Stimulated activated CD8-positive, alpha-beta memory T cell treated with anti-CD3 and anti-CD28 coated beads, Interleukin-12 subunit alpha, Interleukin-12 subunit beta, amount 100 ng/mL, for 24 hours (primary cell): ENCODE measurements around the gene GK2.

Source experiments
- DNase-seq: peaks from one replicate; pipeline ENCODE4 v3.0.0-alpha.2; 2020; ENCODE audit errors: extremely low read depth

Gene GK2

DNA sequence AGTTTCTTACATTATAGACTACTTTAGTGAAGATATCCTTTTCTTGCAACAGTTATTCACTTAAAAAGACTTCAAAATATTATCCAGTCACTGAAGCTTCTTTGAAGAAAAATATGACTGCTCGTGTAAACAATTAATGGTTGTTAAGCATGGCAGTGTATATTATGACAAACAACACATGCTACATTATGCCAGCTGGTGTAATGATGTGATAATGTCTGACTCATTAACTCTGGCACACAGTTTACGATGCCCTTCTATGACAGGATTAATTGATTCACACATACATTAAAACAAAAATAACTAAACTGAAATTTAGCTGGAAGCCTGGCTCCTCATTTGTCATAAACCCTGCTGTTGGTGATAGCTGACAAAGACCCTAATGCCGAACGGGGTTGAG is 22.4 kb downstream of the GK2 start:
- no peak for DNase-seq

DNA sequence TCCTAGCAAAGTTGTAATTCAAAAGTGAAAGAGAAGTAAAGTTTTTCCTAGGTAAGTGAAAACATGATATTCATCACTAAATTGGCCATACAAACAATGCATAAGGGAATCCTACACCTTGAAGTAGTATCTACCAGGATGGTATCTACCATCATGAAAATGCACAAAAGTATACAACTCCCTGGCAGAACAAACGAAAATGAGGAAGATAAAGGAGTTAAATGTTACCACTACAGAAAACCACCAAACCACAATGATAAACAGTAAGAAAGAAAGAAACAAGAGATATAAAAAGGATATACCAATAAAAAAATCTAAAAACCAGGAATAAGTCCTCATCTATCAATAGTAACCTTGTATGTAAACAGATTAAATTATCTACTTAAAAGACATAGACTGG is 26.9 kb downstream of the GK2 start:
- DNase-seq: no peak

DNA sequence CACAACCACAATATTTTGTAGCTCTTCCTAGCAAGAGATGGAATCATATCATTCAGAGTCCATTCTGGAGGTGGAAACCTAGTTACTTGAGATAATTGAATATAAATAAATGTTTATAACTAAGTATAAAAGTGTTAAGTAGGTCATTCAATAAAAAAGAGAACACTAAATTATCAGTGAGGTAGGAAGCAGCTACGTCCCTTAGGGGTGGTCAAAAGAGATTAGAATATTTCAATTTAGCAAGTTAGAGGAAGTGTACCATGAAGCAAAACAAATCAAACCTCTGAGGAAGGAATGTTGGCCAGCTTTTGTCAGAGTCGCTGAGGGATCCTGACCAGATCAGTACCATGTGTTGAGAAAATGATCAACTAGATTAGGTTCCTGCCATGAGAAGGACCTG is 38.0 kb downstream of the GK2 start:
- no peak for DNase-seq

DNA sequence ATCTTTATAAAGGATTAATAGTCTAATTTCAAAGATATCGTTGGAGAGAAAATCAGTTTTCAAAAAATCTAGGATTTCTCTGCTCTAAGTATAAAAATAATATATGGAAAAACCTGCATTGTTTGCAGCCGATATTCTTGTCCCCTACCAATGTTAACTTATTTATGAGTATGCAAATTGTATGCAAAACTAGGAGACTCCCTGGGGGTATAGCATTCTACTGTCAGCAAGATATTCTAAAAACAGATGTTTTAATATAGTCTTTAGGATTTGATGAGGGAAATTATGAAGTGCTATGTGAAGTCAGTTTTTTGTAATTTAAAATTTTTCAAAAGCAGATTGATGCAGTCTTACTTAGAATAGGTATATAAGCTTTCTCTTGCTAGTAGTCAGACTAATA is 40.9 kb downstream of the GK2 start:
- no peak for DNase-seq

DNA sequence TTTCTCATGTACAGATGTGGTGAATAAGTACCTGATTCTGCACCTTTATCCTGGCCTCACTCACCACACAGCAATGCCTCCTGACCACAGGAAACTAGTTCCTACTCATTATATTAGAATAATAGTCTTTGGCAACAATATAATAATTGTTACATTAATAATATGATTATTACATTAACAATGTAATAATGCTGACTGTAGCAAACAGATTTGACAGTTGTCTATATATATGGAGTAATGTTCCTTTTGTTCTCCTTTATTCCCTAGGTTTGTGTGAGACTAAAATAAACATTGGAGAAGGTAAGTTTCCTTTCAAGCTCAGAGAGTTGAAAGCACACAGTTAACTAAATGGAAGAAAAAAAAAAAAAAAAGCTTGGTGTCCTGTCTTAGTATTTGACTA is 41.6 kb downstream of the GK2 start:
- DNase-seq: no peak

DNA sequence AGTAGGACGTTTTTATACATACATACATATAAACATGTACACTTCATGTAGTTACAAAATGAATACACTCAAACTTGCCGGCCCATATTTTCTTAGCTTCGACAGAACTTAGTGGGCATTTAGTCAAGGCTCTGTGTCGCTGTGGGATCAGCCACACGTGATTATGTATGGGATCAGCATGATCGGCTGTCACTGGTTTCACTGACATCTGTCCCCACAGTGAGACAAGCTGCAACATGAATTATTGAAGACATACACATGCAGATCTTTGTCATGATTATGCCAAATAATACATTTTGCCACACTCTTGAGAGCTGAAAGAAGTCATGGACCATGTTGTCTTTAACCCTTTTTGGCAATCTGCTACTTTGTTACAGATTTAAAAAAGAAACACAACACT is 44.0 kb downstream of the GK2 start:
- no peak for DNase-seq

DNA sequence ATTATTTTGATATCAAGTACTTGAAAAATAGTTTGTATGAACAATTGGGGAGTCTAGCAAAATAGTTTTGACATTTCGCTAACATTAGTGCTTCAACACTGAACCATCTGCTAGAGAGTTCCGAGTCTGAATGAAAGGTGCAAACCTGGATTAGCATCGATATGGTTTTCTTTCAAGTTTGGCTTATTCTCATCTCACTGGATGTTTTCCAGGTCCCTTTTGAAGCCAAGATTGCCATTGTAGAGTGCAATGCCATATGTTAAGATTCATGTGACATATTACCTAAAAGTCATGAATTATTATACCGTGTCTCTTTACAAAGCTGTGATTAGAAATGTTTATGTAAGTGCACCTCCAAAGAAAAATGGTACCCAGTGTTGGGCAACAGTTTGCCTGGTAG is 45.4 kb downstream of the GK2 start:
- DNase-seq: no peak

DNA sequence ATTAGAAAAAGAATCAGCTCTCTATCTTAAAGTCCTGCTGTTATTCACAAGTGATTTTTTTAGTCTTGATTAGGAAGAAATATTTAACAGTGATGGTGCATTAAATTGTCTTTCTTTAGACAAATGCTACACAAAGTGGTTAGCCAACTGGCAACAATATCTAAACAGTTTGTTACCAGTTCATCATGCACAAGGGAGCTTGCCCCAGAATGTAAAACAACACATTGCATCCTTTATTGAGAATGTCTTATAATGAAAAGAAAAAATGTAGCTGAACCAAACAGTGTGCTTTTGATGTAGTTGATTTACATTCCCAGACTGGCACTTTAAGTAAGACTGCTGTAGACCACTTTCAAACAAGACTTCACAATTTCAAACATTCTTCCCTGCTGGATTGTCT is 48.0 kb downstream of the GK2 start:
- DNase-seq: no peak

DNA sequence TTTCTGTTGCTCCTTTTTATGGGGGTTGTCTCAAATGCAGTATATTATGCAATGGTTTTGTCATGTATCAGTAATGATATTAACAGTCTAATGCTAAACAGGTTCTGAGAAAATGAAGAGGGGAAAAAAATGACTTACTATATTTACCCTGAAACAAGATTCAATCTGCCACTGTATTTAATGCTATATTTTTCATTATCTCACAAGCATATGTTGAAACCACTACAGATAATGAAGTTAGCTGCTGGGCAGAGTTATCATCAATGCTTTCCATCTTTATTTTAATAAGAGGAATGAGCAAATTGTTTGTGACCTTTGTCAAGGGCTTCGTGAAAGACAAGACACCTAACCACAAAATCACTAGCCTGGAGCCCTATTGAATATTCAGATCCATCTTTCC is 49.6 kb downstream of the GK2 start:
- DNase-seq: no peak

DNA sequence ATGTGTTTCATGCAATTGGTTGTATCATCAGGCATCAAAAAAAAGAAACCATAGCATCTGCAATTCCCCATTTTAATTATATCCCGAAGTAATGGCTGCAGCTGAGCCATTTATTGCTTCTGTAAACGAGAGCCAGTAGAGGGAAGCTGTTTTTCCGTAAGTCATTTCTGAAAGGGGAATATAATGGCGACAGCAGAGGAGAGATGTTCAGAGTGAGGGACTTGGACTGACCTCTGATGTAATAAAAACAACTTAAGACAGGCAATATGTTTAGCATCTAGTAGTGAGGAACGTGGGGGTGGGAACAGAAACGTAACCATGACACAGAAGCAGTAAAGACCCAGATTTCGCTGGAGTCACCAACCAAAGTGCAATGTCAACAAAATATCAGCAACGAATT is 50.7 kb downstream of the GK2 start:
- DNase-seq: no peak
